Caco-2 (cell line): Measurements from ENCODE around the gene HSD11B2. TPM values are rescaled to one million over a fixed set of nuclear protein-coding genes. Genes with fewer than 3 reads are reported as not detected.

Experiments
- BruUV-seq: library from RNA; stranded (reverse); fragments of 400-500 nt; replicated peaks from 2 replicates; lab custom pipeline; 2021; lab: Mats Ljungman, UMichigan
- CTCF ChIA-PET: fragments of 300-600 bp; sonication (Branson Sonifier 250); formaldehyde crosslinking; loops from one replicate; lab custom pipeline; 2022; ENCODE audit warnings: antibody characterized with exemption; lab: Charles Lee
- POLR2A ChIA-PET: fragments of 300-600 bp; sonication (Branson Sonifier 250); formaldehyde crosslinking; loops from one replicate; lab custom pipeline; 2022; ENCODE audit warnings: antibody characterized with exemption; lab: Charles Lee
- DNase-seq, 2 experiments: peaks; one replicate each; pipeline versions ENCODE4 v3.0.0 to v3.0.0-alpha.2; 2020 to 2022
- H3K27me3 ChIP-seq: replicated peaks from 2 replicates; pipeline ENCODE4 v1.6.0; 2011; ENCODE audit warnings: low read length; ENCODE audit not compliant: control insufficient read depth, insufficient read depth
- H3K36me3 ChIP-seq: 2 replicates; pipeline ENCODE4 v1.5.1; 2011; ENCODE audit warnings: low read length; ENCODE audit not compliant: control insufficient read depth, insufficient read depth
- H3K4me1 ChIP-seq: fragments of 250-450 bp; sonication (Bioruptor Pico); 2 replicates; pipeline ENCODE4 v1.5.1; 2020; ENCODE audit warnings: mild to moderate bottlenecking
- H3K4me3 ChIP-seq: 2 replicates; pipeline ENCODE4 v1.5.1; 2011; ENCODE audit warnings: low read depth, mild to moderate bottlenecking, control low read depth, low read length
- H3K9me3 ChIP-seq: fragments of 250-450 bp; sonication (Bioruptor Pico); 2 replicates; pipeline ENCODE4 v1.5.1; 2020; ENCODE audit warnings: mild to moderate bottlenecking, moderate library complexity
- H3K27ac Mint-ChIP-seq: one replicate; pipeline ENCODE4 v1.8.0; 2022; ENCODE audit warnings: mixed read lengths; ENCODE audit not compliant: unreplicated experiment
- H3K27me3 Mint-ChIP-seq: one replicate; pipeline ENCODE4 v1.8.0; 2022; ENCODE audit warnings: mixed read lengths; ENCODE audit not compliant: insufficient read depth, unreplicated experiment
- H3K36me3 Mint-ChIP-seq: one replicate; pipeline ENCODE4 v1.8.0; 2022; ENCODE audit warnings: mild to moderate bottlenecking, mixed read lengths; ENCODE audit not compliant: insufficient read depth, unreplicated experiment
- H3K4me1 Mint-ChIP-seq: one replicate; pipeline ENCODE4 v1.8.0; 2022; ENCODE audit warnings: low read depth, mixed read lengths; ENCODE audit not compliant: unreplicated experiment
- H3K4me3 Mint-ChIP-seq: one replicate; pipeline ENCODE4 v1.8.0; 2022; ENCODE audit warnings: mild to moderate bottlenecking, moderate library complexity, mixed read lengths; ENCODE audit not compliant: unreplicated experiment
- H3K9me3 Mint-ChIP-seq: one replicate; pipeline ENCODE4 v1.8.0; 2022; ENCODE audit warnings: mixed read lengths; ENCODE audit not compliant: unreplicated experiment
- intact Hi-C: fragments of 100-400 bp; cut with micrococcal nuclease; formaldehyde crosslinking; loops from one replicate; pipeline ENCODE4 v1.10.0; 2022; ENCODE audit not compliant: unreplicated experiment
- total RNA-seq: library from RNA; stranded (reverse); gene quantifications from 2 replicates; pipeline ENCODE4 v1.2.3, GENCODE V29; 2022
- TF ChIP-seq, protein P1 (sequence below), 2 experiments: fragments of 200-600 bp in 1 of 2; IDR thresholded peaks; 1 replicate in 1 of 2; 2 replicates in 1 of 2; pipeline versions ENCODE4 v1.5.1 to v1.8.0; 2011 to 2022; ENCODE audit warnings: antibody characterized with exemption in 1 of 2, control low read depth in 1 of 2, inconsistent platforms in 1 of 2, low read depth in 1 of 2, low read length in 1 of 2, mild to moderate bottlenecking in 1 of 2, moderate library complexity in 1 of 2; ENCODE audit not compliant: insufficient read depth in 1 of 2, severe bottlenecking in 1 of 2, unreplicated experiment in 1 of 2

The HSD11B2 gene
- total RNA-seq, 1 experiment from 2014 or later, result 11.3 TPM

DNA sequence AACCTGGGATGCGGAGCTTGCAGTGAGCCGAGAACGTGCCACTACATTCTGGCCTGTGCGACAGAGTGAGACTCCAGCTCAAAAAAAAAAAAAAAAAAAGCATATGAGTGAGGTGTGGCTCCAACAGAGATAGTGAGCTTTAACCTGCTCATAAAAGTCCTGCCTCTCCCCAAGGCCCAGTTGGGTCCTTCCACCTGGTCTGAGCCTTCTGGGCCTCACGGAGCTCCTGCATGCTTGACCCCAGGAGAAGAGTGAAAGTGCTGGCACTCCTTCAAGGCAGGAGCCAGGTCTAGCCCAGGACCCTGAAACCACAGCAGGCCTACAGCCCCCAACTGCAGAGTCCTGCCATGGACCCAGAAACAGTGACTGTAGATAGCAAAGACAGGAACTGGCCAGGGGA is 17.7 kb downstream of the HSD11B2 start:
- H3K36me3 Mint-ChIP-seq, result peaks cover 6% of the 10 kb centered on the region
- H3K4me3 Mint-ChIP-seq, result no peak overlapping the region
- H3K27me3 Mint-ChIP-seq, result no peaks in the 10 kb centered on the region
- no TSS peak for BruUV-seq
- Histone ChIP-seq H3K4me1 (no peaks in the 10 kb centered on the region), H3K9me3 (no peaks in the 10 kb centered on the region), H3K27me3 (no peaks in the 10 kb centered on the region), H3K4me3 (no peak overlapping the region), H3K36me3 (peaks cover 2% of the 10 kb centered on the region)
- no peaks in the 10 kb centered on the region for H3K4me1 Mint-ChIP-seq
- DNase-seq, result no peak
- TF ChIP-seq, protein P1, sequence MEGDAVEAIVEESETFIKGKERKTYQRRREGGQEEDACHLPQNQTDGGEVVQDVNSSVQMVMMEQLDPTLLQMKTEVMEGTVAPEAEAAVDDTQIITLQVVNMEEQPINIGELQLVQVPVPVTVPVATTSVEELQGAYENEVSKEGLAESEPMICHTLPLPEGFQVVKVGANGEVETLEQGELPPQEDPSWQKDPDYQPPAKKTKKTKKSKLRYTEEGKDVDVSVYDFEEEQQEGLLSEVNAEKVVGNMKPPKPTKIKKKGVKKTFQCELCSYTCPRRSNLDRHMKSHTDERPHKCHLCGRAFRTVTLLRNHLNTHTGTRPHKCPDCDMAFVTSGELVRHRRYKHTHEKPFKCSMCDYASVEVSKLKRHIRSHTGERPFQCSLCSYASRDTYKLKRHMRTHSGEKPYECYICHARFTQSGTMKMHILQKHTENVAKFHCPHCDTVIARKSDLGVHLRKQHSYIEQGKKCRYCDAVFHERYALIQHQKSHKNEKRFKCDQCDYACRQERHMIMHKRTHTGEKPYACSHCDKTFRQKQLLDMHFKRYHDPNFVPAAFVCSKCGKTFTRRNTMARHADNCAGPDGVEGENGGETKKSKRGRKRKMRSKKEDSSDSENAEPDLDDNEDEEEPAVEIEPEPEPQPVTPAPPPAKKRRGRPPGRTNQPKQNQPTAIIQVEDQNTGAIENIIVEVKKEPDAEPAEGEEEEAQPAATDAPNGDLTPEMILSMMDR (IDR thresholded peaks at IDR 0.05; ENCODE audit: insufficient read depth in 1 of 2, low read depth in 1 of 2, low read length in 1 of 2, severe bottlenecking in 1 of 2, unreplicated experiment in 1 of 2), result no peak
- H3K27ac Mint-ChIP-seq, result no peak overlapping the region
- no peaks in the 10 kb centered on the region for H3K9me3 Mint-ChIP-seq
- POLR2A ChIA-PET, result no interaction called here
- intact Hi-C loops, result loop anchor here (5.0 kb wide), 1 partner anchor 171 kb away; the partner anchor contains the start of gene PLEKHG4
- CTCF ChIA-PET, result interaction anchor here (0.6 to 2.2 kb wide), 4 partner anchors 21 to 298 kb away, joined by 3 to 11 read pairs (median 6); partner anchors contain the start of gene B3GNT9

DNA sequence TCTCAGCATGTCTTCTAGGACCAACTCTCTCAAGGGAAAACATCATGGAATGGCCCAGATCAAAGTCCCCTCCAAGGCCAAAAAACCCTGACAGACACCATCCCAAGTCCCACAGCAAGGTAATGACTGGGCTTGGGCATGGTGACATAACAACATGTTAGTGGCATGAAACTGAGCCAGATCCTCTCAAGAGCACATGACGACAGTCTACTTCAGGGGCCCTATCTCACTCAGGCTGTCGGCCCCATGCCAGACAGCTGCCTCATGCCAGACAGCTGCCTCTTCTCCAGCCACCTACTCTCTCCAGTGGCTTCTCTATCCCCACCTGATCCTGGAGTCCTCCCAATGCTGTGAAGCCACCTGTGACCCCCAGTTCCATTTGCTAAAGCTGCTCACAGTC is 18.4 kb downstream of the HSD11B2 start:
- no peak overlapping the region for H3K4me3 ChIP-seq
- no TSS peak for BruUV-seq
- H3K36me3 ChIP-seq, result peaks cover 2% of the 10 kb centered on the region
- no peaks in the 10 kb centered on the region for H3K4me1 ChIP-seq
- POLR2A ChIA-PET, result no interaction called here
- H3K4me3 Mint-ChIP-seq, result no peak overlapping the region
- CTCF ChIA-PET, result no interaction called here
- H3K9me3 Mint-ChIP-seq, result no peaks in the 10 kb centered on the region
- DNase-seq, result no peak
- H3K27me3 ChIP-seq, result no peaks in the 10 kb centered on the region
- H3K27ac Mint-ChIP-seq, result no peak overlapping the region
- TF ChIP-seq, protein P1 (IDR thresholded peaks at IDR 0.05; ENCODE audit: insufficient read depth in 1 of 2, low read depth in 1 of 2, low read length in 1 of 2, severe bottlenecking in 1 of 2, unreplicated experiment in 1 of 2), result no peak
- intact Hi-C loops, result loop anchor here (5.0 kb wide), 1 partner anchor 172 kb away; the partner anchor contains the start of gene PLEKHG4
- H3K36me3 Mint-ChIP-seq, result peaks cover 6% of the 10 kb centered on the region
- H3K4me1 Mint-ChIP-seq, result no peaks in the 10 kb centered on the region
- H3K27me3 Mint-ChIP-seq, result no peaks in the 10 kb centered on the region
- no peaks in the 10 kb centered on the region for H3K9me3 ChIP-seq

DNA sequence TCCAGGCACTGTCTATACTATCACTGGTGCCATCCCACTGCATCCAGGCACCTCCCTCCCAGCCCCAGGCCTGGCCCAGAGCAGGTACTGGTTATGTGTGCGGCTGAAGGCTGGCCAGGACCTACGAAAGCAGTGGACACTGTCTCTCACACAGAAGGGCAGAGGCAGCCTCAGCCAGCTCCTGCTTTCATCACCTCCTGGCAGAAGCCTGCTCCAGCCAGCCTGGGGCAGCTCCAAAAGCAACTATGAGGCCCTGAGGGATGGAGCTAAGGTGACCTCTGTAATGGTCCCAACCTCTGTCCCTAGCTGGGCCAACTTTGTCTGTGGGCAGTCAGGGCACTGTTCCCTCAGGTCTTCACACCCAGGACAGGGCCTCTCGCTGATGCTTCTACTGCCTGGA is 18.8 kb downstream of the HSD11B2 start:
- POLR2A ChIA-PET, result no interaction called here
- BruUV-seq, result no TSS peak

More for the DNA sequence above, 18.8 kb downstream of the HSD11B2 start:
- no peak overlapping the region for H3K4me3 ChIP-seq
- H3K36me3 ChIP-seq, result peaks cover 2% of the 10 kb centered on the region
- Mint-ChIP-seq H3K27me3 (no peaks in the 10 kb centered on the region), H3K9me3 (no peaks in the 10 kb centered on the region), H3K27ac (no peak overlapping the region), H3K4me3 (no peak overlapping the region), H3K4me1 (no peaks in the 10 kb centered on the region), H3K36me3 (peaks cover 6% of the 10 kb centered on the region)
- H3K9me3 ChIP-seq, result no peaks in the 10 kb centered on the region
- H3K4me1 ChIP-seq, result no peaks in the 10 kb centered on the region
- no peak for DNase-seq
- intact Hi-C loops, result loop anchor here (5.0 kb wide), 1 partner anchor 172 kb away; the partner anchor contains the start of gene PLEKHG4
- no peaks in the 10 kb centered on the region for H3K27me3 ChIP-seq
- TF ChIP-seq, protein P1 (IDR thresholded peaks at IDR 0.05; ENCODE audit: insufficient read depth in 1 of 2, low read depth in 1 of 2, low read length in 1 of 2, severe bottlenecking in 1 of 2, unreplicated experiment in 1 of 2), result no peak
- CTCF ChIA-PET, result no interaction called here
